HG03135 (cell line): ENCODE results near the gene PKP3.
"Not testable (repeated sequence)": the region's sequence is repeated elsewhere in the genome, so short reads cannot be mapped to it uniquely, and the experiment has no call there.

Source experiments
- ATAC-seq: cut with Tn5 transposase; IDR thresholded peaks from one replicate; pipeline ENCODE4 v1.9.1; 2021; ENCODE audit warnings: mild to moderate bottlenecking, moderate library complexity; ENCODE audit not compliant: unreplicated experiment

Gene PKP3

GRCh38 chr11:424766-425165, 30.8 kb downstream of the PKP3 start:
- ATAC-seq, result not testable (repeated sequence)

GRCh38 chr11:425301-425700, 31.3 kb downstream of the PKP3 start:
- ATAC-seq, result no peak

GRCh38 chr11:426851-427250, 32.8 kb downstream of the PKP3 start:
- no peak for ATAC-seq

- no peak for ATAC-seq
Observed at GRCh38 chr11:428295-428694, 34.3 kb downstream of the PKP3 start.

GRCh38 chr11:429391-429790, 35.4 kb downstream of the PKP3 start:
- no peak for ATAC-seq

GRCh38 chr11:429931-430456, 36.0 kb downstream of the PKP3 start:
- ATAC-seq, result no peak

GRCh38 chr11:431921-432320, 37.9 kb downstream of the PKP3 start:
- ATAC-seq, result no peak

GRCh38 chr11:432501-433100, 38.6 kb downstream of the PKP3 start:
- ATAC-seq, result no peak

GRCh38 chr11:433111-433510, 39.1 kb downstream of the PKP3 start:
- ATAC-seq, result no peak

- no peak for ATAC-seq
Observed at GRCh38 chr11:433641-434040, 39.6 kb downstream of the PKP3 start.

- no peak for ATAC-seq
Observed at GRCh38 chr11:434496-434895, 40.5 kb downstream of the PKP3 start.

GRCh38 chr11:434999-435740, 41.2 kb downstream of the PKP3 start:
- ATAC-seq, result not testable (repeated sequence)

- no peak for ATAC-seq
Observed at GRCh38 chr11:437228-437870, 43.3 kb downstream of the PKP3 start.

- no peak for ATAC-seq
Observed at GRCh38 chr11:438101-438844, 44.3 kb downstream of the PKP3 start.

- no peak for ATAC-seq
Observed at GRCh38 chr11:439315-440064, 45.5 kb downstream of the PKP3 start.

GRCh38 chr11:440065-441042, 46.3 kb downstream of the PKP3 start:
- no peak for ATAC-seq

GRCh38 chr11:441043-441417, 47.0 kb downstream of the PKP3 start:
- ATAC-seq, result no peak

- ATAC-seq, result no peak
Observed at GRCh38 chr11:441418-442274, 47.6 kb downstream of the PKP3 start, which contains the start of gene ANO9. TSS of gene ANO9 (minus strand) at chr11:442011. CDS start at chr11:441926, 85 bp downstream.
